Measurements from ENCODE around the gene HIPK2. TPM values are rescaled to one million over a fixed set of nuclear protein-coding genes. Genes with fewer than 3 reads are reported as not detected.

Gene HIPK2
- polyA plus RNA-seq, 2 of the 4 experiments (the other 2 are of a cell fraction): 11.3 to 12.1 TPM

DNA sequence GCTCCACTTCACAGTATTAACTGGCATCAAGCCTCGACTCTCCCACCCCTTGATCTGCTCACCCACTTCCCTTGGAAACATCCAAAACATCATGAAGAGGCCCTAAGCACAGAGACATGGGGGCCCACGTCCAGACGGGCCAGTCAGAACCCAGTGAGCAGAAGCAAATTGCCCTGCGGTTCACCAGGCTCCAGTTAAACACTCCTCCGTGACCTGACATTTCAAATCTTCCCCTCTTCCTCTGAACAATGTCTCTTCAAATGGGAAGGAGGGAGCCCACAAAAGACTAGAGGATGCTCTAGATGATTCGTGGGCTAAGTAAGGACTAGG lies 209.5 kb downstream of the HIPK2 start:
- Histone ChIP-seq H3K27ac (no peak overlapping the region), H3K4me2 (no peak overlapping the region), H3K4me3 (no peak overlapping the region), H3K9me3 (no peaks in the 10 kb centered on the region), H3K4me1 (no peaks in the 10 kb centered on the region)
- DNase-seq (ENCODE audit: low read depth in 1 of 2, low spot score in 1 of 2): no peak
- FAIRE-seq: no peak
- WGBS (ENCODE audit: missing lambda C conversion rate): 82% methylated on average over 6 of the region's 6 CpGs
- POLR2A ChIA-PET: no interaction called here
- TF ChIP-seq BHLHE40 (IDR thresholded peaks at IDR 0.05; ENCODE audit: low read depth, low read length): no peak
- TF ChIP-seq, protein P1, sequence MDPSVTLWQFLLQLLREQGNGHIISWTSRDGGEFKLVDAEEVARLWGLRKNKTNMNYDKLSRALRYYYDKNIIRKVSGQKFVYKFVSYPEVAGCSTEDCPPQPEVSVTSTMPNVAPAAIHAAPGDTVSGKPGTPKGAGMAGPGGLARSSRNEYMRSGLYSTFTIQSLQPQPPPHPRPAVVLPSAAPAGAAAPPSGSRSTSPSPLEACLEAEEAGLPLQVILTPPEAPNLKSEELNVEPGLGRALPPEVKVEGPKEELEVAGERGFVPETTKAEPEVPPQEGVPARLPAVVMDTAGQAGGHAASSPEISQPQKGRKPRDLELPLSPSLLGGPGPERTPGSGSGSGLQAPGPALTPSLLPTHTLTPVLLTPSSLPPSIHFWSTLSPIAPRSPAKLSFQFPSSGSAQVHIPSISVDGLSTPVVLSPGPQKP (IDR thresholded peaks at IDR 0.05; ENCODE audit: low read depth, low read length): no peak
- TF ChIP-seq KDM1A (IDR thresholded peaks at IDR 0.05; ENCODE audit: low read depth): no peak
- TF ChIP-seq POLR2A (IDR thresholded peaks at IDR 0.05; ENCODE audit: low read length): no peak
- TF ChIP-seq NPAS2 (CRISPR knock-in tag; IDR thresholded peaks at IDR 0.05; ENCODE audit: borderline replicate concordance): no peak
- no peak for TF ChIP-seq JUNB (IDR thresholded peaks at IDR 0.05)
- no peak for TF ChIP-seq FOXS1 (CRISPR knock-in tag; IDR thresholded peaks at IDR 0.05)
- TF ChIP-seq FOSB (CRISPR knock-in tag; IDR thresholded peaks at IDR 0.05): no peak
- no peak for TF ChIP-seq NFE2L2 (conservative IDR thresholded peaks at IDR 0.05; ENCODE audit: low read length)
- no peak for TF ChIP-seq EHMT2 (IDR thresholded peaks at IDR 0.05; ENCODE audit: low read depth)
- TF ChIP-seq, protein P2, sequence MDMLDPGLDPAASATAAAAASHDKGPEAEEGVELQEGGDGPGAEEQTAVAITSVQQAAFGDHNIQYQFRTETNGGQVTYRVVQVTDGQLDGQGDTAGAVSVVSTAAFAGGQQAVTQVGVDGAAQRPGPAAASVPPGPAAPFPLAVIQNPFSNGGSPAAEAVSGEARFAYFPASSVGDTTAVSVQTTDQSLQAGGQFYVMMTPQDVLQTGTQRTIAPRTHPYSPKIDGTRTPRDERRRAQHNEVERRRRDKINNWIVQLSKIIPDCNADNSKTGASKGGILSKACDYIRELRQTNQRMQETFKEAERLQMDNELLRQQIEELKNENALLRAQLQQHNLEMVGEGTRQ (IDR thresholded peaks at IDR 0.05): no peak
- TF ChIP-seq HOXA7 (CRISPR knock-in tag; IDR thresholded peaks at IDR 0.05): no peak
- TF ChIP-seq MAFK (IDR thresholded peaks at IDR 0.05; ENCODE audit: partially characterized antibody): no peak
- TF ChIP-seq, protein P3, sequence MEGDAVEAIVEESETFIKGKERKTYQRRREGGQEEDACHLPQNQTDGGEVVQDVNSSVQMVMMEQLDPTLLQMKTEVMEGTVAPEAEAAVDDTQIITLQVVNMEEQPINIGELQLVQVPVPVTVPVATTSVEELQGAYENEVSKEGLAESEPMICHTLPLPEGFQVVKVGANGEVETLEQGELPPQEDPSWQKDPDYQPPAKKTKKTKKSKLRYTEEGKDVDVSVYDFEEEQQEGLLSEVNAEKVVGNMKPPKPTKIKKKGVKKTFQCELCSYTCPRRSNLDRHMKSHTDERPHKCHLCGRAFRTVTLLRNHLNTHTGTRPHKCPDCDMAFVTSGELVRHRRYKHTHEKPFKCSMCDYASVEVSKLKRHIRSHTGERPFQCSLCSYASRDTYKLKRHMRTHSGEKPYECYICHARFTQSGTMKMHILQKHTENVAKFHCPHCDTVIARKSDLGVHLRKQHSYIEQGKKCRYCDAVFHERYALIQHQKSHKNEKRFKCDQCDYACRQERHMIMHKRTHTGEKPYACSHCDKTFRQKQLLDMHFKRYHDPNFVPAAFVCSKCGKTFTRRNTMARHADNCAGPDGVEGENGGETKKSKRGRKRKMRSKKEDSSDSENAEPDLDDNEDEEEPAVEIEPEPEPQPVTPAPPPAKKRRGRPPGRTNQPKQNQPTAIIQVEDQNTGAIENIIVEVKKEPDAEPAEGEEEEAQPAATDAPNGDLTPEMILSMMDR (IDR thresholded peaks at IDR 0.05): no peak
- no peak for TF ChIP-seq JUN (IDR thresholded peaks at IDR 0.05)
- no peak for TF ChIP-seq HDAC2 (IDR thresholded peaks at IDR 0.05)
- TF ChIP-seq, protein P4, sequence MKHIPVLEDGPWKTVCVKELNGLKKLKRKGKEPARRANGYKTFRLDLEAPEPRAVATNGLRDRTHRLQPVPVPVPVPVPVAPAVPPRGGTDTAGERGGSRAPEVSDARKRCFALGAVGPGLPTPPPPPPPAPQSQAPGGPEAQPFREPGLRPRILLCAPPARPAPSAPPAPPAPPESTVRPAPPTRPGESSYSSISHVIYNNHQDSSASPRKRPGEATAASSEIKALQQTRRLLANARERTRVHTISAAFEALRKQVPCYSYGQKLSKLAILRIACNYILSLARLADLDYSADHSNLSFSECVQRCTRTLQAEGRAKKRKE (CRISPR knock-in tag; IDR thresholded peaks at IDR 0.05; ENCODE audit: low read depth): no peak
- TF ChIP-seq, protein P5, sequence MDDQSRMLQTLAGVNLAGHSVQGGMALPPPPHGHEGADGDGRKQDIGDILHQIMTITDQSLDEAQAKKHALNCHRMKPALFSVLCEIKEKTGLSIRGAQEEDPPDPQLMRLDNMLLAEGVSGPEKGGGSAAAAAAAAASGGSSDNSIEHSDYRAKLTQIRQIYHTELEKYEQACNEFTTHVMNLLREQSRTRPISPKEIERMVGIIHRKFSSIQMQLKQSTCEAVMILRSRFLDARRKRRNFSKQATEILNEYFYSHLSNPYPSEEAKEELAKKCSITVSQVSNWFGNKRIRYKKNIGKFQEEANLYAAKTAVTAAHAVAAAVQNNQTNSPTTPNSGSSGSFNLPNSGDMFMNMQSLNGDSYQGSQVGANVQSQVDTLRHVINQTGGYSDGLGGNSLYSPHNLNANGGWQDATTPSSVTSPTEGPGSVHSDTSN (IDR thresholded peaks at IDR 0.05): no peak
- TF ChIP-seq, protein P6, sequence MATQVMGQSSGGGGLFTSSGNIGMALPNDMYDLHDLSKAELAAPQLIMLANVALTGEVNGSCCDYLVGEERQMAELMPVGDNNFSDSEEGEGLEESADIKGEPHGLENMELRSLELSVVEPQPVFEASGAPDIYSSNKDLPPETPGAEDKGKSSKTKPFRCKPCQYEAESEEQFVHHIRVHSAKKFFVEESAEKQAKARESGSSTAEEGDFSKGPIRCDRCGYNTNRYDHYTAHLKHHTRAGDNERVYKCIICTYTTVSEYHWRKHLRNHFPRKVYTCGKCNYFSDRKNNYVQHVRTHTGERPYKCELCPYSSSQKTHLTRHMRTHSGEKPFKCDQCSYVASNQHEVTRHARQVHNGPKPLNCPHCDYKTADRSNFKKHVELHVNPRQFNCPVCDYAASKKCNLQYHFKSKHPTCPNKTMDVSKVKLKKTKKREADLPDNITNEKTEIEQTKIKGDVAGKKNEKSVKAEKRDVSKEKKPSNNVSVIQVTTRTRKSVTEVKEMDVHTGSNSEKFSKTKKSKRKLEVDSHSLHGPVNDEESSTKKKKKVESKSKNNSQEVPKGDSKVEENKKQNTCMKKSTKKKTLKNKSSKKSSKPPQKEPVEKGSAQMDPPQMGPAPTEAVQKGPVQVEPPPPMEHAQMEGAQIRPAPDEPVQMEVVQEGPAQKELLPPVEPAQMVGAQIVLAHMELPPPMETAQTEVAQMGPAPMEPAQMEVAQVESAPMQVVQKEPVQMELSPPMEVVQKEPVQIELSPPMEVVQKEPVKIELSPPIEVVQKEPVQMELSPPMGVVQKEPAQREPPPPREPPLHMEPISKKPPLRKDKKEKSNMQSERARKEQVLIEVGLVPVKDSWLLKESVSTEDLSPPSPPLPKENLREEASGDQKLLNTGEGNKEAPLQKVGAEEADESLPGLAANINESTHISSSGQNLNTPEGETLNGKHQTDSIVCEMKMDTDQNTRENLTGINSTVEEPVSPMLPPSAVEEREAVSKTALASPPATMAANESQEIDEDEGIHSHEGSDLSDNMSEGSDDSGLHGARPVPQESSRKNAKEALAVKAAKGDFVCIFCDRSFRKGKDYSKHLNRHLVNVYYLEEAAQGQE (IDR thresholded peaks at IDR 0.05): no peak
- CTCF ChIA-PET: interaction anchor here (0.7 to 5.1 kb wide), 4 partner anchors 10 to 68 kb away, joined by 3 to 18 read pairs (median 4); no protein-coding TSS in a partner anchor
- no peak for ATAC-seq

Data from A549 (cell line).